MCF 10A (cell line): ENCODE results near the gene MVD. TPM values are rescaled to one million over a fixed set of nuclear protein-coding genes. Genes with fewer than 3 reads are reported as not detected.

Source experiments
- BruUV-seq: library from RNA; stranded (reverse); fragments of 400-500 nt; replicated peaks from 2 replicates; lab custom pipeline; 2021; lab: Mats Ljungman, UMichigan
- CTCF ChIA-PET: fragments of 300-600 bp; sonication (Branson Sonifier 250); formaldehyde crosslinking; extraction: SDS; loops from one replicate; lab custom pipeline; 2021; ENCODE audit warnings: antibody characterized with exemption, inconsistent platforms; lab: Yijun Ruan, JAX
- POLR2A ChIA-PET: fragments of 300-600, 350-650 bp; sonication (Branson Sonifier 250); formaldehyde crosslinking; extraction: SDS; loops from one replicate; lab custom pipeline; 2020; ENCODE audit warnings: antibody characterized with exemption, inconsistent platforms; lab: Yijun Ruan, JAX
- DNase-seq: peaks from one replicate; pipeline ENCODE4 v3.0.0-alpha.2; 2018; ENCODE audit not compliant: unreplicated experiment
- H3K27ac Mint-ChIP-seq: one replicate; pipeline ENCODE4 v1.8.0; 2022; ENCODE audit warnings: mild to moderate bottlenecking, low read depth, mixed read lengths; ENCODE audit not compliant: unreplicated experiment
- H3K27me3 Mint-ChIP-seq: one replicate; pipeline ENCODE4 v1.8.0; 2022; ENCODE audit warnings: mixed read lengths; ENCODE audit not compliant: insufficient read depth, unreplicated experiment
- H3K36me3 Mint-ChIP-seq: one replicate; pipeline ENCODE4 v1.8.0; 2022; ENCODE audit warnings: mild to moderate bottlenecking, moderate library complexity, mixed read lengths; ENCODE audit not compliant: insufficient read depth, unreplicated experiment
- H3K4me1 Mint-ChIP-seq: one replicate; pipeline ENCODE4 v1.8.0; 2022; ENCODE audit warnings: mixed read lengths; ENCODE audit not compliant: insufficient read depth, unreplicated experiment
- H3K4me3 Mint-ChIP-seq: one replicate; pipeline ENCODE4 v1.8.0; 2022; ENCODE audit warnings: mild to moderate bottlenecking, moderate library complexity, mixed read lengths; ENCODE audit not compliant: unreplicated experiment
- H3K9me3 Mint-ChIP-seq: one replicate; pipeline ENCODE4 v1.8.0; 2022; ENCODE audit warnings: mixed read lengths; ENCODE audit not compliant: unreplicated experiment
- CTCF ChIP-seq: fragments of 200-600 bp; IDR thresholded peaks from one replicate; pipeline ENCODE4 v1.8.0; 2022; ENCODE audit warnings: antibody characterized with exemption, mild to moderate bottlenecking; ENCODE audit not compliant: unreplicated experiment
- intact Hi-C: fragments of 100-400 bp; cut with micrococcal nuclease; formaldehyde crosslinking; loops from 2 replicates; pipeline ENCODE4 v1.14.1; 2022
- total RNA-seq: library from RNA; stranded (reverse); gene quantifications from 2 replicates; pipeline ENCODE4 v1.2.3, GENCODE V29; 2022

MVD gene
- total RNA-seq, 1 experiment from 2014 or later, result 32.4 TPM

GRCh38 chr16:88685156-88686061 lies 22.5 kb upstream of the MVD start:
- TF ChIP-seq CTCF, result peak; percentile 58
- POLR2A ChIA-PET, result interaction anchor here (0.6 to 0.7 kb wide), 2 partner anchors 41 to 152 kb away, joined by 3 read pairs; no protein-coding TSS in a partner anchor
- H3K9me3 Mint-ChIP-seq, result no peaks in the 10 kb centered on the region
- no peaks in the 10 kb centered on the region for H3K36me3 Mint-ChIP-seq
- BruUV-seq, result no TSS peak
- peak; percentile 51 for DNase-seq
- CTCF ChIA-PET, result no interaction called here
- H3K27ac Mint-ChIP-seq, result no peak overlapping the region
- peak overlapping the region; percentile 65 for H3K4me3 Mint-ChIP-seq
- H3K27me3 Mint-ChIP-seq, result peaks cover 26% of the 10 kb centered on the region
- intact Hi-C loops, result no loop called here
- H3K4me1 Mint-ChIP-seq, result no peaks in the 10 kb centered on the region

- ChIA-PET CTCF (interaction anchor here (0.6 kb wide), 1 partner anchor 107 kb away, joined by 3 read pairs; no protein-coding TSS in a partner anchor), POLR2A (no interaction called here)
- Mint-ChIP-seq H3K4me1 (no peaks in the 10 kb centered on the region), H3K36me3 (no peaks in the 10 kb centered on the region), H3K4me3 (no peak overlapping the region), H3K27ac (no peak overlapping the region), H3K27me3 (peaks cover 22% of the 10 kb centered on the region), H3K9me3 (no peaks in the 10 kb centered on the region)
- TF ChIP-seq CTCF, result no peak
- no TSS peak for BruUV-seq
- no peak for DNase-seq
- intact Hi-C loops, result no loop called here
Measured at GRCh38 chr16:88684569-88685155, 21.8 kb upstream of the MVD start.

- no peak for TF ChIP-seq CTCF
- ChIA-PET CTCF (no interaction called here), POLR2A (no interaction called here)
- intact Hi-C loops, result no loop called here
- no peaks in the 10 kb centered on the region for H3K9me3 Mint-ChIP-seq
- no peak overlapping the region for H3K27ac Mint-ChIP-seq
- H3K4me3 Mint-ChIP-seq, result no peak overlapping the region
- H3K36me3 Mint-ChIP-seq, result peaks cover 1% of the 10 kb centered on the region
- no peaks in the 10 kb centered on the region for H3K4me1 Mint-ChIP-seq
- peaks cover 22% of the 10 kb centered on the region for H3K27me3 Mint-ChIP-seq
- DNase-seq, result no peak
- no TSS peak for BruUV-seq
Measured at GRCh38 chr16:88681709-88682451, 19.0 kb upstream of the MVD start.
